MM.1S (cell line): ENCODE results near the gene DNMT3A.

Source experiments
- DNase-seq: peaks from one replicate; pipeline ENCODE4 v3.0.0-alpha.2; 2015
- H2AFZ ChIP-seq: fragments of 300-600 bp; sonication (generic); 2 replicates; pipeline ENCODE4 v1.6.0; 2016; ENCODE audit warnings: antibody characterized with exemption, low read length
- H3F3A ChIP-seq: fragments of 300-600 bp; sonication (generic); 2 replicates; pipeline ENCODE4 v1.6.1; 2016; ENCODE audit warnings: mild to moderate bottlenecking, antibody characterized with exemption, low read length, moderate library complexity, mixed read lengths; ENCODE audit not compliant: insufficient read depth
- H3K27ac ChIP-seq: fragments of 300-600 bp; sonication (generic); 2 replicates; pipeline ENCODE4 v1.5.1; 2016; ENCODE audit warnings: mild to moderate bottlenecking, low read length
- H3K27me3 ChIP-seq: fragments of 300-600 bp; sonication (generic); replicated peaks from 2 replicates; pipeline ENCODE4 v1.6.0; 2016; ENCODE audit warnings: low read length; ENCODE audit not compliant: insufficient read depth
- H3K36me3 ChIP-seq: fragments of 300-600 bp; sonication (generic); replicated peaks from 2 replicates; pipeline ENCODE4 v1.6.1; 2016; ENCODE audit warnings: mild to moderate bottlenecking, low read length, mixed read lengths; ENCODE audit not compliant: insufficient read depth
- H3K4me1 ChIP-seq: fragments of 300-600 bp; sonication (generic); 2 replicates; pipeline ENCODE4 v1.6.1; 2016; ENCODE audit warnings: low read length, mixed read lengths
- H3K4me2 ChIP-seq: fragments of 300-600 bp; sonication (generic); 2 replicates; pipeline ENCODE4 v1.6.0; 2016; ENCODE audit warnings: low read depth, low read length
- H3K4me3 ChIP-seq: fragments of 300-600 bp; sonication (generic); 2 replicates; pipeline ENCODE4 v1.5.1; 2016; ENCODE audit warnings: low read length, mixed read lengths
- H3K79me2 ChIP-seq: fragments of 300-600 bp; sonication (generic); 2 replicates; pipeline ENCODE4 v1.6.1; 2016; ENCODE audit warnings: mixed run types, low read length, mixed read lengths
- H3K9ac ChIP-seq: fragments of 300-600 bp; sonication (generic); 2 replicates; pipeline ENCODE4 v1.6.1; 2016; ENCODE audit warnings: low read length, mixed read lengths
- H3K9me2 ChIP-seq: fragments of 300-600 bp; sonication (generic); replicated peaks from 2 replicates; pipeline ENCODE4 v1.6.1; 2016; ENCODE audit warnings: mild to moderate bottlenecking, low read length, mixed read lengths; ENCODE audit not compliant: insufficient read depth
- H3K9me3 ChIP-seq: fragments of 300-600 bp; sonication (generic); replicated peaks from 2 replicates; pipeline ENCODE4 v1.6.1; 2016; ENCODE audit warnings: mild to moderate bottlenecking, low read length, mixed read lengths; ENCODE audit not compliant: insufficient read depth
- H4K20me1 ChIP-seq: fragments of 300-600 bp; sonication (generic); 2 replicates; pipeline ENCODE4 v1.6.1; 2016; ENCODE audit warnings: mild to moderate bottlenecking, low read length, moderate library complexity, mixed read lengths; ENCODE audit not compliant: insufficient read depth
- EZH2 ChIP-seq: fragments of 300-600 bp; sonication (generic); optimal IDR thresholded peaks from 2 replicates; pipeline ENCODE3; 2017; ENCODE audit warnings: low read depth, mild to moderate bottlenecking, antibody characterized with exemption, low read length, mixed read lengths
- EZH2phosphoT487 ChIP-seq: fragments of 300-600 bp; sonication (generic); IDR thresholded peaks from 2 replicates; pipeline ENCODE4 v1.6.1; 2018; ENCODE audit warnings: antibody characterized with exemption, low read length
- TF ChIP-seq, protein P1 (sequence below): fragments of 300-600 bp; sonication (generic); IDR thresholded peaks from 2 replicates; pipeline ENCODE4 v1.5.1; 2016; ENCODE audit warnings: antibody characterized with exemption, low read length, mixed read lengths

The DNMT3A gene

GRCh38 chr2:25369439-25369838, 27.7 kb upstream of the DNMT3A start:
- no peaks in the 10 kb centered on the region for H3K4me1 ChIP-seq
- DNase-seq, result no peak
- no peaks in the 10 kb centered on the region for H3F3A ChIP-seq

DNA sequence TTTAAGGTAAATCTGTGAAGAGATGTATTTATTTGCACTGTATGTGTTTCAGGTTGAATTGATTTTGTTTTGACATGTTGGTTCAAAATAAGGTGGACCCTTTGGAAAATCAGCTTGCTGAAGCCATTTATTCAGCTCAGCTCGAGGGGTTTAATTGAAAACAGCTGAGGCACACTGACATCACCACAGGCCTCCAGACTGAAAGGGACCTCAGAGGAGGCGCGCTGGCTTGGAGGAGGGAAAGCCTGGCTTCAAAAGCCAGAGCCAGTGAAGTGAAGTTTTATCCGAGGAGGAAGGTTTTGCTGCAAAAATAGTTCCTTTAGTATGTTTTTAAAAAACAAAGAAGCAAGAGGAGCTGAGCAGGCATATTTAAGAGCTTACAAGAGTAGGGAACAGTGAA, 26.9 kb upstream of the DNMT3A start:
- Histone ChIP-seq H3K9ac (no peak overlapping the region), H2AFZ (no peak overlapping the region), H3K27ac (no peak overlapping the region), H3K79me2 (no peaks in the 10 kb centered on the region), H3K4me3 (no peak overlapping the region), H3F3A (no peaks in the 10 kb centered on the region), H3K27me3 (no peaks in the 10 kb centered on the region), H3K9me2 (no peaks in the 10 kb centered on the region), H4K20me1 (no peaks in the 10 kb centered on the region), H3K36me3 (no peaks in the 10 kb centered on the region), H3K9me3 (no peaks in the 10 kb centered on the region), H3K4me1 (no peaks in the 10 kb centered on the region), H3K4me2 (no peak overlapping the region)
- no peak for DNase-seq
- TF ChIP-seq, protein P1, sequence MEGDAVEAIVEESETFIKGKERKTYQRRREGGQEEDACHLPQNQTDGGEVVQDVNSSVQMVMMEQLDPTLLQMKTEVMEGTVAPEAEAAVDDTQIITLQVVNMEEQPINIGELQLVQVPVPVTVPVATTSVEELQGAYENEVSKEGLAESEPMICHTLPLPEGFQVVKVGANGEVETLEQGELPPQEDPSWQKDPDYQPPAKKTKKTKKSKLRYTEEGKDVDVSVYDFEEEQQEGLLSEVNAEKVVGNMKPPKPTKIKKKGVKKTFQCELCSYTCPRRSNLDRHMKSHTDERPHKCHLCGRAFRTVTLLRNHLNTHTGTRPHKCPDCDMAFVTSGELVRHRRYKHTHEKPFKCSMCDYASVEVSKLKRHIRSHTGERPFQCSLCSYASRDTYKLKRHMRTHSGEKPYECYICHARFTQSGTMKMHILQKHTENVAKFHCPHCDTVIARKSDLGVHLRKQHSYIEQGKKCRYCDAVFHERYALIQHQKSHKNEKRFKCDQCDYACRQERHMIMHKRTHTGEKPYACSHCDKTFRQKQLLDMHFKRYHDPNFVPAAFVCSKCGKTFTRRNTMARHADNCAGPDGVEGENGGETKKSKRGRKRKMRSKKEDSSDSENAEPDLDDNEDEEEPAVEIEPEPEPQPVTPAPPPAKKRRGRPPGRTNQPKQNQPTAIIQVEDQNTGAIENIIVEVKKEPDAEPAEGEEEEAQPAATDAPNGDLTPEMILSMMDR, result no peak
- TF ChIP-seq EZH2, result no peak

More at GRCh38 chr2:25369439-25369838, 27.7 kb upstream of the DNMT3A start:
- H3K4me2 ChIP-seq, result no peak overlapping the region
- H3K27me3 ChIP-seq, result no peaks in the 10 kb centered on the region
- no peak overlapping the region for H3K9ac ChIP-seq
- TF ChIP-seq, protein P1, result no peak
- TF ChIP-seq EZH2, result no peak
- no peak for TF ChIP-seq EZH2phosphoT487
- no peaks in the 10 kb centered on the region for H4K20me1 ChIP-seq
- no peak overlapping the region for H3K4me3 ChIP-seq
- no peaks in the 10 kb centered on the region for H3K9me2 ChIP-seq
- no peaks in the 10 kb centered on the region for H3K9me3 ChIP-seq
- H3K36me3 ChIP-seq, result no peaks in the 10 kb centered on the region
- H3K27ac ChIP-seq, result no peak overlapping the region
- no peaks in the 10 kb centered on the region for H3K79me2 ChIP-seq
- H2AFZ ChIP-seq, result no peak overlapping the region

DNA sequence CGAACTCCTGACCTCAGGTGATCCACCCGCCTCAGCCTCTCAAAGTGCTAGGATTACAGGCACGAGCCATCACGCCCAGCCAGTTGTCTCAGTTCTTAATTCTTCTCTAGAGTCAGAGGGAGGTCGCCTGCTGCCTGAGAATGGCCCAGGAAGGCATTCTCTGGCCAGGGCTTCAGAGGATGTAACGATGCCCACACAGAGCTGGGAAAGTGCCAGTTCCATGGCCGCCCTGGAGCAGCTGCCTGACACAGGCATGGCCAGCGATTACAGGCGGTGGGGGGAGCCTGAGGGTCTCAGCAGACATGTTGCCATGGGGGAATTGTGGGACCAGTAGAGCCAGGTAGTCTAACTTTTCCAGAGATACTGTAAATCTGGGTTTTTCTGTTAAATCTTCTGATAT, 25.6 kb upstream of the DNMT3A start:
- H3K4me1 ChIP-seq, result no peaks in the 10 kb centered on the region
- H3K27me3 ChIP-seq, result no peaks in the 10 kb centered on the region
- TF ChIP-seq EZH2phosphoT487, result no peak
- no peak for TF ChIP-seq EZH2
- TF ChIP-seq, protein P1, result no peak
- H3K9me3 ChIP-seq, result no peaks in the 10 kb centered on the region
- H3F3A ChIP-seq, result peaks cover 4% of the 10 kb centered on the region
- H2AFZ ChIP-seq, result no peak overlapping the region
- no peaks in the 10 kb centered on the region for H3K36me3 ChIP-seq
- no peaks in the 10 kb centered on the region for H4K20me1 ChIP-seq
- no peak overlapping the region for H3K9ac ChIP-seq
- no peak overlapping the region for H3K4me3 ChIP-seq
- no peaks in the 10 kb centered on the region for H3K9me2 ChIP-seq
- H3K4me2 ChIP-seq, result no peak overlapping the region
- DNase-seq, result no peak
- no peaks in the 10 kb centered on the region for H3K79me2 ChIP-seq
- no peak overlapping the region for H3K27ac ChIP-seq
